HG02981 (cell line): ENCODE results near the gene SLC9A8.
A peak's percentile ranks its signal among the peaks of the same experiment; 100 is the strongest.

Experiments used
- ATAC-seq: cut with Tn5 transposase; IDR thresholded peaks from one replicate; pipeline ENCODE4 v1.9.1; 2021; ENCODE audit warnings: mild to moderate bottlenecking, moderate library complexity; ENCODE audit not compliant: unreplicated experiment

SLC9A8 gene

GRCh38 chr20:49811825-49812506, 662 bp upstream of the SLC9A8 start:
- peak; percentile 2 for ATAC-seq

DNA sequence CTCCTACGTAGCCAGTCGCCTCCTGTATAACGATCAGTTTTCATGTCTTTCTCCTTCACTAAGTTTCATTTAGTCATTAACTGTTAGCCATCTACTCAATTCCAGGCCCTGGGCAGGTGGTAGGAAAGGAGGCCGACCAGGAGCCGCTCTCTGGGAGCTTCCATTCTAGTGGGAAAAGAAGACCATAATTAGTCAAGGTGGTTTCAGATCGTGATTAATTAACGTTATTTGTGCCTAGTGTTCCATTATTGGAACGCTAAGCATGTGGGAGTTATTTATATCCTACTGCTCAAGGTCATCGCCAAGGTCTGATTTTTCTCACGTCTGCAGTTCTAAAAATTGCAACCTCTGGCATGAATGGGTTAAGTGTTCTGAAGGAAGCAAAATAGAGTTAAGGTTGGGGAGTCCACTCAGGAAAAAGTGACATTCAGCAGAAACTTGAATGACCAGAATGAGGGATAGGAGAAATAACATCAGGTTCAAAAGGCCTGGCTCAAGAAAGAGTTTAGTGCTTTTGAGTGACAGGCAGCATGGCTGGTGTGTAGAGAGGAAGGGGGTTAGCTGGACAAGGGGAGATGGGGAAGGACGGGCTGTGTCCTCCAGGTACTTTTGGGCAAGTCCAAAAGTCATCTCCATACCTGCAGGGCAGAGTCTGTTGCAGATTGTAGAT, 812 bp downstream of the SLC9A8 start:
- ATAC-seq: no peak

DNA sequence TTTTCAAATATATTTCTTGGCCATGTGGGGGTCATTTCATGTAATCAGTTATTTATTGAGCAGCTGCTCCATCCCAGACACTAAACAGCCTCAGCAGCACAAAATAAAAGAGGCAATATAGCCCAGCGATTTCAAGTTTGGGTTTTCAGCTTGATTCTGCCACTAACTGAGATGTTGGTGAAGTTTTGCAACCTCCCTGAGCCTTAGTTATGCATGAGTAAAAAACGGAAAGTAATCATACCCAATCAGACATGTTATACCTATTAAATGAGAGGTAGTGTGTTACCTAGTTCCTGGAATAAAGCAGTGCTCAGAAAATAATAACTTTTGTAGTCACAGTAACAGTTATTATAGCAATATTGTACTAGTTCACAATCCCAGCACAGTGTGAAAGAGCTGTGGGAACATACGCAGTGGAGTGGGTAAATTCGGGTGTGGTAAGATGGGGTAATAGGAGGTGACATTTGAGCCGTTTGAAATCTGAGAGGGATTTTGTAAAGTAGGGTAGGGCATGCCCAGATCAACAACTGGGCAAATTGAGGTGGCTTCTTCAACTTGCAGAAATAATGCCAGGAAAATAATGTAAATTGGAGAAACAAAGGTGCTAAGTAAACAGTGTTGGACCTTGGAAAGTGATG, 1.5 kb downstream of the SLC9A8 start:
- no peak for ATAC-seq

DNA sequence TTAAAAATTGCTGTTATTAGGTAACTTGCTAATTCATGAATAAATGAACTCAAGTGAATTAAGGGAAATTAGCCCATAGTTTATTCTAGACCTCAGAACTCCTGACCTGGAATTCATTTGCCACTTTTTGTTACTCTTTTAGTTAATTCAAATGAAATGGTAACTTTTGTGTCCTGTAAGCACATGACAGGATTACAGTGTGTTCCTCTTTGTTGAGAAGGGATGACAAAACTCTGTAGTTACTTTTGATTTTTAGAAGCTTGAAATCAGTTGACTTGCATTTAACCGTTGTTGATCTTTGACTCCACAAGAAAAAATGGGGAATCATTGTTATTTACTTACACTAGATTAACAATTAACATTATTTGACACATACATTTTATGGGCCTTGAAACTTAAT, 6.2 kb downstream of the SLC9A8 start:
- no peak for ATAC-seq

GRCh38 chr20:49819702-49820101, 7.1 kb downstream of the SLC9A8 start:
- ATAC-seq: no peak

DNA sequence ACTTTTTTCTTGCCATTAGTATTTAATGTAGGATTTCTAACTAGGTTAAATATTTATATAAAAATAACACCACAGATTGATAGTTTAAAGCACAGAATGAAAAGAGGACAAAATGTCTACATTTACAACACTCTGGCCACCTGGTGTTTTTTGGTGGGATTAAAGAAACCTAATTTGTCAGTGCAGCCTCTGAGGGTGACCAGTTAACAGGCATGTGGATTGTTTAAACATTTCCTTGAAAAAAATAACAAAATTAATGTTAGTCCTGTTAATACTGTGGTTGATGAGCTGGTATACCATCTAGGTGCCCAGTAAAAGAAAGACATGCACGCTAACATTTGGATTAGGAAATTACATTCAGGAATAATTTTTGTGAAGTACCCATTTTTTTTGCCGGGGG, 8.8 kb downstream of the SLC9A8 start:
- ATAC-seq: no peak

DNA sequence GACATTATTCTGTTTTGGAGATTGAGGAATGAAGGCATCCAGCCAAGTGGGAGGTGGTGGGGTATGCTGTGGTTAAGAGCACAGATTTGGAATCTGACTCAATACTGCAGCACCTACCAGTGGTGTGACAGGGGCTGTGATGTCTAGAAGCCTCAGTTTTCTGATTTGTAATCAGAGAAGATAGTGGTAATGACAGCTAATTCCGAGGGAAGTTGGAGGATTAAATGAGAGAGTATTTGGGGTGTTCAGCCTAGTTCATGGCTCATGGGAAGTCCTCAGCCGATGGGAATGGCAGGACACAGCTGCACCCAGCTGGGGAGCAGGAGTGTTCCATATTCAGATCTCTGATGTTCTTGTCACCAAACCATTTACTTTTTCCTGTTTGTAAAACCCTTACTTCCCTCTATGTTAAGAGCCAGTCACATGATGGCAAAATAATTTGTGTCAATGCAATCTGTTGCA, 9.3 kb downstream of the SLC9A8 start:
- ATAC-seq: no peak

DNA sequence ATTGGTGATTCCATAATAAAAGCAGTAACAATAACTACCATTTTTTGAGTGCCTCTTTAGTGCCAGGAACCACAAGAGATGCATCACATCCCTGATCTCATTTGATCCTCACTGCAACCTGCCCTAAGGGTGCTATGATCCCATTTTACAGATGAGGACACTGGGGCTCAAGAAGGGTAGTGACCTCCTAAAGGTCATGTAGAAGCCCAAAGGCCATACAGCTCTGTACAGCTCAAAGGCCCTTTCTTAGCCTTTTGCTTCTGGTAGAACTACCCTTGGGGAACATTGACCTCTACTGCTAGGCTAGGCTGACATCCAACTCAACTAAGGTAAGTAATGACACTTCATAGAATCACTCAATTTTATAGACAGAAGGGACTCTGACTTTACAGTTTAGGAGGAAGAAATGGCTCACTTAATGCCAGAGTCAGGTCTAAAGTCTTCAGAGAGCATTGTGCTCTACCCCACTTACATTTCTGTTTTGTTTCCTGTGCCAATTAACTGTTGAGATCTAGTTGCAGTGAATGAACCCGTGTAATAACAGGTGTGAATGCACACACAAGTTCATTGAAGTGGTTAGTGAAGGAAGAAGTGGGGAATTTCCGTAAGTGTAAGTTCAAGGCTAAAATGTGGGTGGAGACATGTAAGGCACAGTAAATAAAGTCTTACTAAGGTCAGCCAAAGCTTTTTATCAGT, 10.7 kb downstream of the SLC9A8 start:
- ATAC-seq: no peak

DNA sequence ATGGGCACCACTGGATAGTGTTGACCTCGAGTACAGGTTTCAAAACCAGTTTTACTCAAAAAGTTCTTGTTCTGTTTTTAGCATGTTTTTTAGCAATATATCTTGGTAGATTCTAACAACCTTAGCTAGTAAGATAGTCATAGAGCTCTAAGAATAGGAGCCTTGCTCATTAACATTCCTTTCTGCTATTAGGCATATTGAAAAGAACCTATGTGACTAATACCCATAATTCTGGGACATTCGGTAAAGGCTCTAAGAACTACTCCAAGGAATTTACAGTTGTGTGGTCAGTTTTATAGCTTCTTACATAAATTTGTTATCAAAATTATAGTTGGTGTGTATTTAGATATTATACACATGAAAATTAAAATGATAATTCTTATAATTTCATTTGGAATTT, 11.6 kb downstream of the SLC9A8 start:
- no peak for ATAC-seq

DNA sequence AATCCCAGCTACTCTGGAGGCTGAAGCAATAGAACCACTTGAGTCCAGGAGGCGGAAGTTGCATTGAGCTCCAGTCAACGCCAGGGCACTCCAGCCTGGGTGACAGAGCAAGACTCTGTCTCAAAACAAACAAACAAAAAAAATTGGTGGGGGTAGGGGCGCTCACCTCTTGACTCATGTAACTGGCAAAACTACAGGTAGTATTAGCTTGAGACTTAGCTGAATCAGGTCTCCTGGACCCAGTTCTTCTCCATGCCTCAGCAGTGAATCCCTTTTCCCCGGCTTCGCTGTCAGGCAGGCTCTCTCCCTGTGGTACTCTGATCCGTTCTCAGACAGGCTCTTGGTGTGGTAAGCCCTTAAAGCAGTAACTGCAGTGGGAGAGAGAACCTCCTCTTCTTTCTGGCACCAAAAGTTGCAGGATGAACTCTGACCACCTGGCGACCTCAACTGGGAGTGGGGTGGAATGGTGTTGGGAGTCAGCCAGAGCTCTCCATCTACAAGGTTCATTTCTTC, 12.9 kb downstream of the SLC9A8 start:
- no peak for ATAC-seq

DNA sequence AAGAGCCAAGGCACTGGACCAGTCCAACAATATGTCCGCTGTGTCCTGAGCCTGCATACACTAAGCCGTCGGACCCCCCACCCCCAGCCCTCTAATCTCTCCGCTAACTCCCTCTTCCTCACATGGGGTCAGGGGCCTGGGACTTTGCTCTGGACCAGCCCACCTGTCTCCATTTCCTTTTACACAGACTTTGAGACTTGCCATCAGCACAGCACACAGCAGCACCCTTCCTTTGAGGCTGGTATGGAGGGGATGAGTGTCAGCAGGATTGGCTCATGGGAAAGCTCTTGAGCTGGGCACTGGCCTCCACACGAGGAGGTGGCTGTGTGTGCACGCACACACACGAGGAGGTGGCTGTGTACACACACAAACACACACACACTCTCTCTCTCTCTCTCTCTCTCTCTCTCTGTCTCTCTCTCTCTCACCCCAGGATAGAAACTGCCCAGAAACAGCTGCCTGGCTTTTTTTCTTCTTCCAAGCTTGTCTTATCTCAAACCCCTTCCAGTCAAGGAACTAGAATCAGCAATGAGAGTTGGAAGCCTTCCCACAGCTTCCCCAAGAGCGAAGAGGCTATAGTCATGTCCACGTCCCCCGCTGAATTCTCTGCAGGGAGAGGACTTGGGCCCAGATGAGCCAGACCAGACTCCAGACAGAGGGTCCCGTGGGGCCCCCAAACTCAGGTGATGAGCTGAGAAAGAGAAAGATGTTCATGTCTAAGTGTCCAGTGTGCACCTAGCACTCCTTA, 18.6 kb downstream of the SLC9A8 start:
- ATAC-seq: no peak

DNA sequence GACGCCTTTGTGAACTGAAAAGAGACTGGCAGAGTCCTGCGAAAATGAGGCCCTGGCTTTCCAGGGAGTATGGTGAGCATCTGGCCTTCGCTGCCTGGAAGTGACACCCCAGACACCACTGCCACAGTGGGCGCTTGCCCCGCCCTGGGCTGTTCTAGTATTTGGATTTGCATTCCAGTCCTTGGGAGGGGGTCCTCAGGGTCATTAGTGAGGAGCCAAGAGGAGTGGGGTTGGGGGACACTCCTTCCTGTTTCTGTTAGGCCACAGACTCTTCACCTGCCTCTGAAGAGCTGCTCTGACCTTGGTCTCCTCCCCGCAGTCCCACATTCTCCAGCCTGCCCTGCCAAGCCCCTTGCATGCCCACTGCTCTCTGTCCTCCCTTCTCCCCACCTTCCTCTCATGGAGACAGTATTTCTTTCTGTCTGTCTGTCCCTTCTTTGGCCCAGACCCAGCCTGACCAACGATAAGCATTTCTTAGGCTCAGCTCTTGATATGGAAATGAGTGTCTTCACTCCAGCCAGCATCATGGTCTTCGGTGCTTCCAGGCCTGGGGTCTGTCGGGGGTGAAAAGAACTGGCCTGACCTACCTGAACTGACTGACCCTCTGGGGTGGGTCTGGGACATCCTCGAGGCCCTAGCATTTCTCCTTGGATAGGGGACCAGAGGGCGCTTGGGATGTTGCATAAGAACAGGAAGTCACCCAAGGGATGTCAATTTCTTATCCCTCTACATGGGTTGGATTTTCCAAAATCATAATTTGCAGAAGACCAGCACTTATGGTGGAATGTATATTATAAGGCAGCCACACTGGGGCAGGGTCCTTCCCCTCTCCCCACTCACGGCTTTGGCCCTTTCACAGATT, 19.4 kb downstream of the SLC9A8 start:
- ATAC-seq: no peak

- ATAC-seq: no peak
Observed at GRCh38 chr20:49832632-49833327, 20.2 kb downstream of the SLC9A8 start.

- ATAC-seq: no peak
Observed at GRCh38 chr20:49833483-49833882, 20.9 kb downstream of the SLC9A8 start.

DNA sequence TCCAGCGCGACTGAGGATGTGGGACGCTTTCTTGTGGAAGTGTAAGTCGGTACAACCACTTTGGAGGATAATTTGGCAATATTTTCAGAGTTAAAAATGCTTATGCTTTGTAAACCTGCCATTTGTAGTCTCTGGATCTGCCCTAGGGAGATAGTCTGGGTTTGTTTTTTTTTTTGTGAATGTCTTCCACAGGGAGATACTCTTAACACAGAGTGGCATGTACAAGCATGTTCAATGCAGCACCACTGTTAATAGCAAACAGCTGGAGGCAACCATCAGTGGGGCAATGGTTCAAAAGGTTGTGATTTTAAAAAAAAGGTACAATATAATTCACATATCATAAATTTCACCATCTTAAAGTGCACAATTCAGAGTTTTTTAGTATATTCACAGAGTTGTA, 22.4 kb downstream of the SLC9A8 start:
- no peak for ATAC-seq

GRCh38 chr20:49838546-49838945, 25.9 kb downstream of the SLC9A8 start:
- ATAC-seq: no peak

DNA sequence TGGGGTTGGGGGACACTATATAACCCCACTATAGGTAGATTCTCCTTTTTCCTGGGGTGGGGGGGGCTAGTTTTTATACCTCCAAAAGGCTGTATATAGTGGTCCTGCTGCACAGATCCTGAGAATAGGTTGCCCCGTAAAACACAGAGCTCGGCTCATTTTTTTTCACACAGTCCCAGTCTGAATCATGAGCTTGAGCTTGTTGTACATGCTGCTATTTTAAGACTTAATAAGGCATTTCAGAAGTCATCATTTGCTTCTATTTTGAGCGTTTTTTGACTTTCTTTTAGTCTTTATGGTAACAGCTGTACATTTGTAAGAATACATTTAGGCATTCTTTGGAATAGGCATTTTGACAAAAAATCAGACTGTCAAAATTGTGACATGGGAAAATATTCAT, 30.5 kb downstream of the SLC9A8 start:
- no peak for ATAC-seq

DNA sequence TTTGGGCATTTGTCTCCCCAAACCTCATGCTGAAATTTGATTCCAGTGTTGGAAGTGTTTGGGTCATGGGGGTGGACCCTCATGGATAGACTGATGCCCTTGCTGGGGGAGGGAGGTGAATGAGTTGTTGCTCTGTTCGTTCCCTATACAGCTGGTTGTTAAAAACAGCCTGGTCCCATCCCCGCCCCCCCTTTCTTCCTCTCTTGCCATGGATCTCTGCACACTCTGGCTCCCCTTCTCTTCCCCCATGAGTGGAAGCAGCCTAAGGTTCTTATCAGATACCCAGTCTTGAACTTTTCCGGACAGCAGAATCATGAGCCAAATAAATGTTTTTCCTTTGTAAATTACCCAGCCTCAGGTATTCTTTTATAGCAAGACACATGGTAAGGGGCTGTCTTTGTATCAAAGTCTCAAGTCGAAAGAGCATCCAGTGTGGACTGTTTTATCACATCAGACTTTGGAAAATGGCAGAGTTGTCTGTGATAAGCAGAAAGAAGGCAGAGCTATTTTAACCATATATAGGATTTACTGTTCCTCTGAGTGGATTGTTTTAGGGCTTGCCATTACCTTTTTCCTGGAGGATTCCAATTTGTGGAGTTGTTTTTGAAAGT, 31.2 kb downstream of the SLC9A8 start:
- ATAC-seq: no peak

GRCh38 chr20:49845060-49845459, 32.4 kb downstream of the SLC9A8 start:
- no peak for ATAC-seq
